CD4-positive, alpha-beta T cell treated with Interleukin-15 for 1 hour (primary cell): Measurements from ENCODE around the gene TMEM259.

ENCODE experiments used
- DNase-seq: peaks from one replicate; pipeline ENCODE4 v3.0.0-alpha.2; 2020

TMEM259 gene

GRCh38 chr19:1055028-1055425, 34.1 kb upstream of the TMEM259 start:
- DNase-seq: no peak

- no peak for DNase-seq
These were observed 33.4 kb upstream of the TMEM259 start for GRCh38 chr19:1054102-1055027.

GRCh38 chr19:1053176-1054101, 32.5 kb upstream of the TMEM259 start:
- DNase-seq: no peak

- no peak for DNase-seq
These were observed 31.5 kb upstream of the TMEM259 start for GRCh38 chr19:1052349-1052975.

- DNase-seq: no peak
These were observed 30.9 kb upstream of the TMEM259 start for GRCh38 chr19:1051791-1052190.

GRCh38 chr19:1050989-1051788, 30.3 kb upstream of the TMEM259 start:
- DNase-seq: no peak

GRCh38 chr19:1049800-1050199, 28.9 kb upstream of the TMEM259 start:
- DNase-seq: no peak

GRCh38 chr19:1049106-1049505, 28.2 kb upstream of the TMEM259 start:
- DNase-seq: no peak

GRCh38 chr19:1047696-1048147, 26.8 kb upstream of the TMEM259 start:
- DNase-seq: no peak

- no peak for DNase-seq
These were observed 26.1 kb upstream of the TMEM259 start for GRCh38 chr19:1046836-1047695.

GRCh38 chr19:1046117-1046626, 25.2 kb upstream of the TMEM259 start:
- DNase-seq: no peak

GRCh38 chr19:1045247-1045603, 24.3 kb upstream of the TMEM259 start:
- peak; percentile 84 for DNase-seq

- DNase-seq: no peak
These were observed 22.0 kb upstream of the TMEM259 start for GRCh38 chr19:1042689-1043511.

- no peak for DNase-seq
These were observed 21.1 kb upstream of the TMEM259 start for GRCh38 chr19:1041835-1042685.

GRCh38 chr19:1041272-1041834, 20.4 kb upstream of the TMEM259 start:
- DNase-seq: no peak

- peak; percentile 92 for DNase-seq
These were observed 19.8 kb upstream of the TMEM259 start for GRCh38 chr19:1040476-1041271.

- DNase-seq: peak; percentile 98
These were observed 18.9 kb upstream of the TMEM259 start, which contains the start of gene ABCA7 for GRCh38 chr19:1039646-1040475. Gene ABCA7, plus strand, starts transcription at chr19:1040107. Its CDS starts 1,255 bp downstream, at chr19:1041362.
